ENCODE measurements around the gene GINS1. TPM values are rescaled to one million over a fixed set of nuclear protein-coding genes. Genes with fewer than 3 reads are reported as not detected.

The GINS1 gene
- total and polyA plus RNA-seq, 2 donors (not counting 1 experiment from before 2014, with no cell fraction given) = 0.61 to 2.0 TPM

DNA sequence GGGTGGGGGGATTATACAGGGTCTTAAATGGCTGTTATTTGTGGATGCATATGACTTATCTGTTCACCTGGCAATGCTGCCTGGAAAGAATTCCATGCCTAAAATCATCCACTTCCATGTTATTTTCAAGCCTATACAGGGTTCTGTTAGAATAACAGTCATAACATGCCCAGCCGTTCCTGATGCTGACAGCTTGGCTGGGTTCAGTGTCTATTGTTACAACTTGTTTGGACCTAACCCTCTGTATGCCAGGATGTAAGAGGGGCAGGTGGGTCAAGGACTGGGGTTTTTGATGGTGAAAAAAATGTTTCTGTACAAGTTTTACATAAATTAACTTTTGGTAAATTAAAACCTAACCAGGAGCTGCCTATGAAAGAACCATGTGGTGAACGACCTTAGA, 79.8 kb downstream of the GINS1 start:
- Mint-ChIP-seq H3K27ac (no peak overlapping the region), H3K4me3 (no peak overlapping the region), H3K9me3 (ENCODE audit: insufficient read depth) (no peaks in the 10 kb centered on the region), H3K4me1 (peaks cover 8% of the 10 kb centered on the region), H3K27me3 (no peaks in the 10 kb centered on the region)
- Histone ChIP-seq H3K4me2 (replicated peaks; ENCODE audit: low read depth, low read length, poor library complexity, severe bottlenecking) (no peak overlapping the region), H3K4me1 (ENCODE audit: control insufficient read depth in 2 of 2, insufficient read depth in 2 of 2, low read length in 2 of 2) (peaks cover 0 to 7% of the 10 kb centered on the region in 2 donors), H3K36me3 (replicated peaks in 1 of 2; ENCODE audit: control extremely low read depth in 1 of 2, control insufficient read depth in 1 of 2, extremely low read depth in 1 of 2, insufficient read depth in 2 of 2, low read length in 1 of 2) (no peaks in the 10 kb centered on the region), H3K4me3 (ENCODE audit: control extremely low read depth in 1 of 5, extremely low read depth in 1 of 5, insufficient read depth in 1 of 5, low read depth in 2 of 5, low read length in 4 of 5) (no peak overlapping the region), H3K9ac (ENCODE audit: low read length) (no peak overlapping the region), H3K27me3 (replicated peaks in 1 of 4; ENCODE audit: control extremely low read depth in 1 of 4, control insufficient read depth in 3 of 4, insufficient read depth in 4 of 4, low read length in 3 of 4) (no peaks in the 10 kb centered on the region), H4K20me1 (ENCODE audit: control insufficient read depth, insufficient read depth, low read length, poor library complexity, severe bottlenecking) (no peaks in the 10 kb centered on the region), H3K79me2 (ENCODE audit: control insufficient read depth, insufficient read depth, low read length) (no peaks in the 10 kb centered on the region), H2AFZ (ENCODE audit: insufficient read depth, low read depth, low read length, poor library complexity, severe bottlenecking) (no peak overlapping the region), H3K9me3 (ENCODE audit: control extremely low read depth in 1 of 3, control insufficient read depth in 2 of 3, insufficient read depth in 1 of 3, low read length in 2 of 3) (no peaks in the 10 kb centered on the region), H3K27ac (ENCODE audit: low read length in 2 of 2) (no peak overlapping the region)
- ATAC-seq (ENCODE audit: low read depth) (no peak), DNase-seq (no peak)
- CTCF ChIA-PET = no interaction called here
- TF ChIP-seq, protein P1, sequence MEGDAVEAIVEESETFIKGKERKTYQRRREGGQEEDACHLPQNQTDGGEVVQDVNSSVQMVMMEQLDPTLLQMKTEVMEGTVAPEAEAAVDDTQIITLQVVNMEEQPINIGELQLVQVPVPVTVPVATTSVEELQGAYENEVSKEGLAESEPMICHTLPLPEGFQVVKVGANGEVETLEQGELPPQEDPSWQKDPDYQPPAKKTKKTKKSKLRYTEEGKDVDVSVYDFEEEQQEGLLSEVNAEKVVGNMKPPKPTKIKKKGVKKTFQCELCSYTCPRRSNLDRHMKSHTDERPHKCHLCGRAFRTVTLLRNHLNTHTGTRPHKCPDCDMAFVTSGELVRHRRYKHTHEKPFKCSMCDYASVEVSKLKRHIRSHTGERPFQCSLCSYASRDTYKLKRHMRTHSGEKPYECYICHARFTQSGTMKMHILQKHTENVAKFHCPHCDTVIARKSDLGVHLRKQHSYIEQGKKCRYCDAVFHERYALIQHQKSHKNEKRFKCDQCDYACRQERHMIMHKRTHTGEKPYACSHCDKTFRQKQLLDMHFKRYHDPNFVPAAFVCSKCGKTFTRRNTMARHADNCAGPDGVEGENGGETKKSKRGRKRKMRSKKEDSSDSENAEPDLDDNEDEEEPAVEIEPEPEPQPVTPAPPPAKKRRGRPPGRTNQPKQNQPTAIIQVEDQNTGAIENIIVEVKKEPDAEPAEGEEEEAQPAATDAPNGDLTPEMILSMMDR (IDR thresholded peaks at IDR 0.05) = no peak
- TF ChIP-seq EZH2 (IDR thresholded peaks at IDR 0.05; ENCODE audit: borderline replicate concordance, insufficient read depth, low read depth, low read length, poor library complexity, severe bottlenecking) = no peak
- POLR2A ChIA-PET = no interaction called here
- intact Hi-C loops (cut with micrococcal nuclease) = no loop called here
- no CpG with 5 or more reads among the region's 2 CpGs for WGBS (ENCODE audit: insufficient coverage)

DNA sequence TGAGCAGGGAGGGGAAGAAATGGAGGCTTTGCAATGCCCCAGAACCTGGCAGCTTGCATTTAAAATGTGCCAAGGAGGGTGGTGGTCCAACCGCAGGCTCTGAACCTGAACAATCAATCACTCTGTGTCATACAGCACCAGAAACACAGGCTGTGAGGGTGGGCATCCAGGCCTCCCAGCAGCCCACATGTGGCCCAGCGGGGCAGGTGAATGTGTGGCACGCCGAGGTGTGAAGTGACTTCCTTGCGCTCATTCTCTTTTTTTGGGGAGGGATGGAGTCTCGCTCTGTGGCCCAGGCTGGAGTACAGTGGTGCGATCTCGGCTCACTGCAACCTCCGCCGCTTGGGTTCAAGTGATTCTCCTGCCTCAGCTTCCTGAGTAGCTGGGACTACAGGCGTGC, 80.5 kb downstream of the GINS1 start:
- Histone ChIP-seq H3K4me2 (replicated peaks; ENCODE audit: low read depth, low read length, poor library complexity, severe bottlenecking) (no peak overlapping the region), H2AFZ (ENCODE audit: insufficient read depth, low read depth, low read length, poor library complexity, severe bottlenecking) (no peak overlapping the region), H3K9me3 (ENCODE audit: control extremely low read depth in 1 of 3, control insufficient read depth in 2 of 3, insufficient read depth in 1 of 3, low read length in 2 of 3) (no peaks in the 10 kb centered on the region), H3K27ac (ENCODE audit: low read length in 2 of 2) (no peak overlapping the region), H3K9ac (ENCODE audit: low read length) (no peak overlapping the region), H3K79me2 (ENCODE audit: control insufficient read depth, insufficient read depth, low read length) (no peaks in the 10 kb centered on the region), H3K4me3 (ENCODE audit: control extremely low read depth in 1 of 5, extremely low read depth in 1 of 5, insufficient read depth in 1 of 5, low read depth in 2 of 5, low read length in 4 of 5) (no peak overlapping the region), H3K4me1 (ENCODE audit: control insufficient read depth in 2 of 2, insufficient read depth in 2 of 2, low read length in 2 of 2) (peaks cover 0 to 7% of the 10 kb centered on the region in 2 donors), H3K36me3 (replicated peaks in 1 of 2; ENCODE audit: control extremely low read depth in 1 of 2, control insufficient read depth in 1 of 2, extremely low read depth in 1 of 2, insufficient read depth in 2 of 2, low read length in 1 of 2) (no peaks in the 10 kb centered on the region), H4K20me1 (ENCODE audit: control insufficient read depth, insufficient read depth, low read length, poor library complexity, severe bottlenecking) (no peaks in the 10 kb centered on the region), H3K27me3 (replicated peaks in 1 of 4; ENCODE audit: control extremely low read depth in 1 of 4, control insufficient read depth in 3 of 4, insufficient read depth in 4 of 4, low read length in 3 of 4) (no peaks in the 10 kb centered on the region)
- no peaks in the 10 kb centered on the region for H3K27me3 Mint-ChIP-seq
- DNase-seq (no peak), ATAC-seq (ENCODE audit: low read depth) (no peak)
- intact Hi-C loops (cut with micrococcal nuclease) = no loop called here
- ChIA-PET CTCF (no interaction called here), POLR2A (no interaction called here)
- H3K4me1 Mint-ChIP-seq = peaks cover 8% of the 10 kb centered on the region
- TF ChIP-seq EZH2 (IDR thresholded peaks at IDR 0.05; ENCODE audit: borderline replicate concordance, insufficient read depth, low read depth, low read length, poor library complexity, severe bottlenecking) = no peak
- TF ChIP-seq, protein P1 (IDR thresholded peaks at IDR 0.05) = no peak
- 94% methylated on average over 10 of the region's 11 CpGs for WGBS (ENCODE audit: insufficient coverage)
- H3K4me3 Mint-ChIP-seq = no peak overlapping the region
- no peak overlapping the region for H3K27ac Mint-ChIP-seq
- no peaks in the 10 kb centered on the region for H3K9me3 Mint-ChIP-seq (ENCODE audit: insufficient read depth)

All from B cell (primary cell).